ENCODE data around the gene GPR32.
"Not testable (repeated sequence)": the region's sequence is repeated elsewhere in the genome, so short reads cannot be mapped to it uniquely, and the experiment has no call there.

GPR32 gene, protein sequence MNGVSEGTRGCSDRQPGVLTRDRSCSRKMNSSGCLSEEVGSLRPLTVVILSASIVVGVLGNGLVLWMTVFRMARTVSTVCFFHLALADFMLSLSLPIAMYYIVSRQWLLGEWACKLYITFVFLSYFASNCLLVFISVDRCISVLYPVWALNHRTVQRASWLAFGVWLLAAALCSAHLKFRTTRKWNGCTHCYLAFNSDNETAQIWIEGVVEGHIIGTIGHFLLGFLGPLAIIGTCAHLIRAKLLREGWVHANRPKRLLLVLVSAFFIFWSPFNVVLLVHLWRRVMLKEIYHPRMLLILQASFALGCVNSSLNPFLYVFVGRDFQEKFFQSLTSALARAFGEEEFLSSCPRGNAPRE

DNA sequence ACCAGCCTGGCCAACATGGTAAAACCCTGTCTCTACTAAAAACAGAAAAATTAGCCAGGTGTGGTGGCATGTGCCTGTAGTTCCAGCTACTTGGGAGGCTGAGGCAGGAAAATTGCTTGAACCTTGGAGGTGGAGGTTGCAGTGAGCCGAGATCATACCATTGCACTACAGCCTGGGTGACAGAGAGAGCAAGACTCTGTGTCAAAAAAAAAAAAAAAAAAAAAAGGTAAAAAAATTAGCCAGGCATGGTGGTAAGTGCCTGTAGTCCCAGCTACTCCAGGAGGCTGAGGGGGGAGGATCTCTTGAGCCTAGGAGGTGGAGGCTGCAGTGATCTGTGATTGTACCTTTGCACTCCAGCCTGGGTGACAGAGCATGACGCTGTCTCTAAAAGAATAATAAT is at the start of gene GPR32:
TSS of gene GPR32 (plus strand) at position 301 of the 400 bp plus-strand sequence. CDS start 137 bp downstream, outside the sequence.
- FAIRE-seq, result not testable (repeated sequence)

DNA sequence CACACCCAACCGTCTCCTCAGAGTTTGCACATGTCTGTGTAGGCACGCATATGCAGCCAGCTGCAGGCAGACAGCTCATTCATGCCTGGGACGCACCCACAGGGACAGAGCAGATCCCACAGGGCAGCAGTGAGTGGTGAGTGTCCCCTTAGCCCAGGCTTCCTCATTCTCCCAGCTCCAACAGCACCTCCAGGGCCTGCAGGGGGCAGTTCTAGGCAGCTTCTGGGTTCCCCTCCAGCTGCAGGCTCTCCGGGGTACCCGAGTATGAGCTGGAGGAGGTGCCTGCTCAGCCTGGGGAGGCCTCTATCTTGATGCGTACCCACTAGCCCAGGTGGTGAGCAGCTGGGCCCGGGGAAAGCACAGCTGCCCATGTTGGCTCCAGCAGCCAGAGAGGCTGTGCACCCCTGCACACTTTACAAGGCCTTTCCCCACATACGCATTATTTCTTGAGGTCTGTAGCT is 49.3 kb upstream of the GPR32 start:
- no peak for FAIRE-seq

DNA sequence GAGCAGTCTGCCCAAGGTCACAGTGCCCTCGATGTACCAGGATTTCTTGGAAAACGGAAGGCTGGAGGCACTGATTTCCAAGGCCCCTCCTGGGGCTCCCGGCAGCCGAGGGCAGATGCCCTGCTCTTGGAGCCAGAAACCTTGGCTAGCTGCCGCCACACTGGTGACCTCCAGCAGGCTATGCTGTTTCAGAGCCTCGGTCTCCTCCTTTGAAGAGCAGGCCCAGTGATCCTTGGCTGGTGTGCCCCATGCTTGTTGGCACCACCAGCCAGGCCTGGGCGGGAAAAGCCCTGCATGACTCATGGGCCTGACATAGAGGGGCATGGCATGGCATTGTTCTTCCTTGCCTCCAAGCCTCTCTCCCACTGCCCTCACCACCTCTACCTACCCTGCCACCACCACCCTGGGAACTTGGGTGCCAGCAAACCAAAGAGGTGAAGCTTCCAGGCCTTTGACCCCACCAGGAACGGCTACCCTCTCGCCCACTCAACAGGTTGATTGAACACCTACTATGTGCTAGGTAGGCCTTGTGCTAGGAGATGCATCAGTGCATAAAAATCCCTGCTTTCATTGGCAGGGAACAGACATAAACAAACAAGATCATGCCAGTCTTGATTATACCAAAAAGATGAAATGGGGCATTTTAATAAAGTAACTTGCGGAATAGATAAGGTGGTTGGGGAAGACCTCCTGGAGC is 48.7 kb upstream of the GPR32 start:
- FAIRE-seq, result no peak

DNA sequence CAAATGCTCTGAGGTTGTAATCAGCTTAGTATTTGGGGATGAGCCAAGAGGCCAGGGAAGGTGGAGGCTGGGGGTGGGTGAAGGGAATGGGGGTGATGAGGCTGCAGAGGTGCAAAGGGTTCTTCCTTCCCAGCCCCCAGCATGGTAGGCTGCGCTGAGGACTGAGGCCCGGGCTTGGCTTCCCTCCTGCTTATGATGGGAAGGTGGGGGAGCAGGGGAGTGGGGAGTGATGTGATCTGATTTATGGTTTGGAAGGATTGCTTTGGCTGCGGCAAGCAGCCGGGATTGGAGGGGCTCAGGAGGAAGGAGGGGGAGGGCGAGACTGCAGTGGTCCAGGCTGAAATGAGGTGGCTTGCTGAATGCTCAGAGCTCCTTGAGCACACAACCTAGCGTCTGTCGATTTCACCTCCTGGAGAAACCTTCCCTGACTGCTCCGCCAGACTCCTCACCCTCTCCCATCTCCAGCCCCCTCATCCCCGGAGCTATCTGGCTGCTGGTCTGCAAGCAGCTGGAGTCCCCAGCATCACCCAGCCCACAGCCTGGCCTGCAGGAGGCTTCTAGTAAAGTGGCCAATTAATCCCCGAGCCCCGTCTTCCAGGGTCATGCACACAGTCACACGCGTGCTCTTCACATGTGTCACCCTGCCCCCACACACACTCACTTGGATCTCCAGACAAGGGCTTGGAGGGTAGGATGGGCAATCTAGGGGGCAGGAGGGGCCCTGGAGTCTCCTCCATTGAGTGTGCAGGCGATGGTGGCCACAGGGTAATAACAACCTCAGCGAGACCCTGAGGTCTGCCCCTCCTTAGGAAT is 47.9 kb upstream of the GPR32 start:
- FAIRE-seq, result no peak

DNA sequence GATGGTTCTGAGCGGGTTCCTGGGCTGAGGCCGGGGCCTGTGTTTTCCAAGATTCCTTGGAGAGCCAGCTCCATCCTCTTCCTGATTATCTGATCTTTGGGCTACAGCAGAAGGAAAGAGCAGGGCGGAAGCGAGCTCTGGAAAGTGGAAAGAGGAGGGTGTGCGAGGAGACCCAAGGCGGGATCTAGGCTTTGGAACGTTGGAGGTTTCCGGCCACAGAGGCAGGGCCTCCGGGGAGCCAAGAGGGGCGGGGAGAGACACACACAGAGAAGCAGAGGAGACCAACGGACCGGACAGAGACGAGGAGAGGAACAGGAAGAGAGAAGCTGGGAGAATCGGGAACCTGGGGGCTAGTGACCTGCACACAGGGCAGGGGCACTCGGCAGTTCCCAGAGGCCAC is 47.2 kb upstream of the GPR32 start, which contains the start of gene CLEC11A:
TSS of gene CLEC11A (plus strand) at position 296 of the 400 bp plus-strand sequence. CDS start 162 bp downstream, outside the sequence.
- FAIRE-seq, result peak; percentile 78

DNA sequence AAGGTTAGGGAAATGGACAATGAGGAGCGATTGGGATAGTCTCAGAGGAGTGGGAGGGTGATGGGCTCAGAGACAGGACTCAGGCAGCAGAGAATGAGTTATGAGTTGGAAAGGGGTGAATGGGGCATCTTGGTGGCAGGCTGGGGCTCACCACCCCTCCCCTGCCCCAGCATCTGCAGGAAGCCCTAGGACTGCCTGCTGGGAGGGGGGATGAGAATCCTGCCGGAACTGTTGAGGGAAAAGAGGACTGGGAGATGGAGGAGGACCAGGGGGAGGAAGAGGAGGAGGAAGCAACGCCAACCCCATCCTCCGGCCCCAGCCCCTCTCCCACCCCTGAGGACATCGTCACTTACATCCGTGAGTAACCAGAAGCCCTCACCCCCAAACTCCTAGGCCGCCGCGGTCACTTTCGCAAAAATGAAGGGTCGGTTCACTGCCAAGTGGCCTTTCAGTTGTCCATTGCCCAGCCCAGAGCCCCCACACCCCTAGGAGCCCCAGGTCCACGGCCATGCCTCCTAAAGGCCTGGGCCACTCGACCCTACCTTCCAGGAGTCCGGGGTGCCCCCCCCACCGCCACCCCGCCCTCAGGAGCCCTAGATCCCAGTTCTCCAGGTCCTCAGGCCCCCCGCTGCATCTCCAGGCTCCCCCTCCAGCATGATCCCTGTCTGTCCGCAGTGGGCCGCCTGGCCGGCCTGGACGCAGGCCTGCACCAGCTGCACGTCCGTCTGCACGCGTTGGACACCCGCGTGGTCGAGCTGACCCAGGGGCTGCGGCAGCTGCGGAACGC is 46.3 kb upstream of the GPR32 start:
- FAIRE-seq, result no peak

DNA sequence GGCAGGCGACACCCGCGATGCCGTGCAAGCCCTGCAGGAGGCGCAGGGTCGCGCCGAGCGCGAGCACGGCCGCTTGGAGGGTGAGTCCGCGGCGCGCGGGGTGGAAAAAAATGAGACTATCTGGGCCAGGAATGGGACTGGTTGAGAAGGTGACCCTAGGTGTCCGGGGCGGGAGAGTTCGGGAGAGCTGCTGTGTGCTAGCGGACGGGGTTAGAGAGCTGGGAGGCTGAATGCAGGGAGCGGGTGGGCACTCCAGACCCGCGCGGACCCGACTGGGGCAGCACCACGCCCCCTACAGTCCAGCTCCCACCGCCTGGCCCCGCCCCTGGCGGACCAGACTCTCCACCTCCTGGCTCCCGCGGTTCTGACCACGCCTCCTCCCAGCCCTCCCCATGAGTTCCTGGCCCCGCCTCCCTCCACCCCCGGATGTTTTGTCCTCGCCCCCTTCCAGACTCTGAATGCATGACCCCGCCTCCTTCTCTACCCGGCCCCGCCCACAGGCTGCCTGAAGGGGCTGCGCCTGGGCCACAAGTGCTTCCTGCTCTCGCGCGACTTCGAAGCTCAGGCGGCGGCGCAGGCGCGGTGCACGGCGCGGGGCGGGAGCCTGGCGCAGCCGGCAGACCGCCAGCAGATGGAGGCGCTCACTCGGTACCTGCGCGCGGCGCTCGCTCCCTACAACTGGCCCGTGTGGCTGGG is 45.6 kb upstream of the GPR32 start:
- peak; percentile 87 for FAIRE-seq

DNA sequence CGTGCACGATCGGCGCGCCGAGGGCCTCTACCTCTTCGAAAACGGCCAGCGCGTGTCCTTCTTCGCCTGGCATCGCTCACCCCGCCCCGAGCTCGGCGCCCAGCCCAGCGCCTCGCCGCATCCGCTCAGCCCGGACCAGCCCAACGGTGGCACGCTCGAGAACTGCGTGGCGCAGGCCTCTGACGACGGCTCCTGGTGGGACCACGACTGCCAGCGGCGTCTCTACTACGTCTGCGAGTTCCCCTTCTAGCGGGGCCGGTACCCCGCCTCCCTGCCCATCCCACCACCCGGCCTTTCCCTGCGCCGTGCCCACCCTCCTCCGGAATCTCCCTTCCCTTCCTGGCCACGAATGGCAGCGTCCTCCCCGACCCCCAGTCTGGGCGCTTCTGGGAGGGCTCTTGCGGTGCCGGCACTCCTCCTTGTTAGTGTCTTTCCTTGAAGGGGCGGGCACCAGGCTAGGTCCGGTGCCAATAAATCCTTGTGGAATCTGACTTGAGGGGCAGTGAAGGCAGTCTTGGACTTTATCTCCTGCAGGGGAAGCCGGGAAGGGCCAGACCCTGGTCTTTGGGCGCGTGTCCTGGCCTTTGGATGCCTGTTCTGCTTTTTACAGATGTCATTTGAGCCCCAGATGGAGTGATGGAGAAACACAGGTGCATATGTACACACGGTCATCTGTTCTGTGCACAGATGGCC is 44.9 kb upstream of the GPR32 start:
- no peak for FAIRE-seq

DNA sequence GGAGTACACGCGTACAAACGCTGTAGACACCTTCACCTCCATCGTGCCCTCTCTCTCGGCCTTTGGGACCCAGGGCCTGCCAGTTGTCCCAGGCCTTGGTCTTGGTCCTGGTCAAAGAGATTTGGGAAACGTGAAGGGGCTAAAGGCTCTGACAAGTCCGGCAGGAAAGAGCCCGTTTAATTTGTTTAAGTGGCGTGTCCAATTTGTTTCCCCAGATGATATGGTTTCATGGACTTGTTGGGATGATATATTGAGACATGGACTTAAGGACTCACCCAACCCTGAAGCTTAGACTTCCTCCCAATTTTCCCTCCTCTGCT is 44.4 kb upstream of the GPR32 start:
- FAIRE-seq, result no peak

DNA sequence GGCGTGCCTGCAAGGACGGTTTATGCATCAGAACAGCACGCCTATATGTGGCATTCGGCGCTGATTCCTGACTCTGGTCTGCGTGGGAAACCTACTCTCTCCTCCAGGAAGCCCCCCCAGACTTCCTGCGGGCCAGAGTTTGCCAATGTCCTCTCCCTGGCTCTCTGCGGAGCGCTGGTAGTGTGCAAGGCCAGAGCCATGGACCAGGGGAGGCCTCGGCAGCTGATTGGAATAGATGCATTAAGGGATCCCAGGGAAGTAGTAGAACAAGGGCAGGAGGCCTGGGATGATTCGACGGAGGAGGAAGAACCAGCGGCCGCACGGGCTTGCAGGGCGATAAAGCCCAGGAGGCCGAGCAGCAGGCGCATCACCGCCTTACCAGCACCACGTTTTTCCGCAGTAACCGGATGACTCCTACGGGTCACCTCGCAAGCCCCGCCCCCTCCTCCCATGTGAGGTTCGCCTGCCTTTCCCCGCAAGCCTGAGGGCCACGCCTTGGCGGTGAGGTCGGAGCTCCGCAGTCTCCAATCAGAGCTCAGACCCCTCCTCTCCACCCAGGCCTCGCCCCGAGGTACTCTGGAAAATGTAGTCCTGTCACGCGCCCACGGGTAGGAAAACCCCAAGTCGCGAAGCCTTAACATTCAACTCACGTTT is 42.1 kb upstream of the GPR32 start:
- FAIRE-seq, result peak; percentile 95

DNA sequence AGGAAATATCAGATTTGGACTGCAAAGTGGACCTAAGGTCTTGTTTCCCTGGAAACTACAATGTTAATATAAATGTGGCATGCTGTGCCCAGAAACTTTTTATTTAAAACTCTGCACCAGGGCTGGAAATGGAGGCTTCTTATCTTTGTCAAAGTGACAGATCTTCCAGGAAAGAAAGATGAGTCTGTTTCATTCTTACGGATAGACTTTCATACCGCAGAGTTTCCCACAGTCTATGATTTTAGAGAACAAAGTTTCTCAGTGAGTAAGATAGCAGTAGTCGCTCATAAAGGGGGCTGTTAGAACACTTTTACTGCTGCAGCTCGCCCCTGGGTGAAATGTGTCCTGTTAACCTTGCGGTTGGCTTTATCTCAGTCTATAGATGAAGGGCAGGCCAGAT is 40.4 kb upstream of the GPR32 start:
- FAIRE-seq, result no peak

DNA sequence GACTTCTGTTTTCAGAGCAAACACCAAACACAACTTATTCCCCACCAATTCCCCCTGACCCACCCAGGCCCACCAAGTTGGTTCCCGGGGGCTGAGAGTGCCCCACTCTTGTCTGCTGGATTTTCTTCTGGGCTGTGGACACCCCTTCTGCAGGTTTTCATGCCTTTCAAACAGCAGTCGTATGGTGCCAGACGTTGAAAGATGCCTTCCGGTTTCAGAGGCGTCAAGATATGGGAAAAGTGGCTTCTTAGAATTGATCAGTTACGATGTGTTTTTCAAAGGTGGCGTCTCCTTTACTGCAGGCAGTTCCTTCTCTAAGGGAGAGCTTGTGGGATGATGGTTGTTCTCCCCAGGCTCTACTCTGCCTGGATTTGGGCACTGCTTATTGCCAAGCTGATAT is 34.4 kb upstream of the GPR32 start:
- FAIRE-seq, result no peak

DNA sequence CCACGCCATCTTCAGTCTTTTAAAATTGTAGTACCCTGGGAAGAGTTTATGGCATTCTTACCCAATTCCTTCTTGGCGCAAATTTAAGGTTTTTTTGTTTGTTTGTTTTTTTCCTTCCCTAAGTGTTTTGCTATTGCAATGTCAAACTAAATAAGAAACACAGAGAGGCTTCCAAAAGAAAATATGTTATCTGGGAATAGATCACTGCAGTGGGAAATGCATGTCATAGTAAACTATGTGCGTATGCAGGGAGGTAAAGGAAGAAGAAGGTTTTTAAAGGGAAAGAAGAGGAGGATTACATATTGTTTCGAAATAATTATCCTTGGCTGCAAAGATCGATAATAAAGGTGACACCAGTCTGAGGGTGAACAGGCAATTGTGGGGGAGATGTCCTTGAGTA is 33.9 kb upstream of the GPR32 start:
- no peak for FAIRE-seq

DNA sequence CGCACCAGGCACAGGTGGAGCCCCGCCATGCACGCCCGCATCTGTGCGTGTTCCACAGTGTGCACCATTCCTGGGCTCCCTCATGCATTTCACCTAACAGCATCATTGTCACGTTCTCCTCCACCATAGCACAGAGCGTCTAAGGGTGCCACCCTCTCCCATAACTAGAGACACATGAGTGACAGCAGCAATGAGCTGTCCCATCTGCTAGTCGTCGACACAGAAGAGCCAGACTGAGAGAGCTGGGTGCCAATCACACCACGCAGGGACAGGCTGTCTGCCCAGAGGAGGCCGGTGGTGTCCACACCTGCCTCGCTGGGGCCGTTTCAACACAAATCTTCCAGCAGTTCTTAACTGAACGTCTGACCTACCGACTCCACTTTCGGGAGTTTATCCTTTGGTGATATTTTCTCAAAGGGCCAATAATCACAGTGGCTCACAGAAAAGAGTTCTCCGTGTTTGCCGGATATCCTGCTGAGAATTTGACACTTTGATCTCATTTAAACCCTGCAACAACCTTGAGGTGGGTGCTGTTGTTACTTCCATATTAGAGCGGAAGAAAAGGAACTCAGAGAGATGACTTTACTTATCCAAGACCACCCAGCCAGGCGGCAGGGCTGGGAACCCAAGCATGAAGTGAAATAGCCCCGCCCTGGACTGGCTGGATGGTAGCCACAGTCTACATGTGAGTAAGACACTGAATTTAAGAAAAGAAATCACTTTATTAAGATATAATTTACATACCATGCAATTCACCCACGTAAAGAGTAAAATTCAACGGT is 30.9 kb upstream of the GPR32 start:
- no peak for FAIRE-seq

DNA sequence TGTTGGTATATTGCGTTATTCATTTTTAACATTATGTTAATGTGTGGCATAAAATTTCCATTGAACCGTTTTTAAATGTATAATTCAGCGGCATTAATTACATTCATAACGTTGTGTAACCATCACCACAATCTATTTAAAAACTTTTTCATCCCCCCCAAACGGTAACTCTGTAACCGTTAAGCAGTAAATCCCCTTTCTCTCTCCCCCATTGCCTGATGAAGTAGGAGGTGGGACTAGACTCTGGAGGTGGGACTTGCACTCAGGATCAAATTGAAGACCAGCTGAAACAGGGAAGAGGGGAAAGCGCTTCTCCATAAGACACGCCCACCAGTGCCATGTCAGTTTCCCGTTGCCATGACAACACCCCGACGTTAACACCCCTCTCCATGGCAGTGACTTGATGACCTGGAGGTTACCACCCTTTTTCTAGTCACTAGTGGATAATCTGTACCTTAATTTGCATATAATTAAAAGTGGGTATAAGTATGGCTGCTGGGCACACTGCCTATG is 30.3 kb upstream of the GPR32 start:
- no peak for FAIRE-seq

DNA sequence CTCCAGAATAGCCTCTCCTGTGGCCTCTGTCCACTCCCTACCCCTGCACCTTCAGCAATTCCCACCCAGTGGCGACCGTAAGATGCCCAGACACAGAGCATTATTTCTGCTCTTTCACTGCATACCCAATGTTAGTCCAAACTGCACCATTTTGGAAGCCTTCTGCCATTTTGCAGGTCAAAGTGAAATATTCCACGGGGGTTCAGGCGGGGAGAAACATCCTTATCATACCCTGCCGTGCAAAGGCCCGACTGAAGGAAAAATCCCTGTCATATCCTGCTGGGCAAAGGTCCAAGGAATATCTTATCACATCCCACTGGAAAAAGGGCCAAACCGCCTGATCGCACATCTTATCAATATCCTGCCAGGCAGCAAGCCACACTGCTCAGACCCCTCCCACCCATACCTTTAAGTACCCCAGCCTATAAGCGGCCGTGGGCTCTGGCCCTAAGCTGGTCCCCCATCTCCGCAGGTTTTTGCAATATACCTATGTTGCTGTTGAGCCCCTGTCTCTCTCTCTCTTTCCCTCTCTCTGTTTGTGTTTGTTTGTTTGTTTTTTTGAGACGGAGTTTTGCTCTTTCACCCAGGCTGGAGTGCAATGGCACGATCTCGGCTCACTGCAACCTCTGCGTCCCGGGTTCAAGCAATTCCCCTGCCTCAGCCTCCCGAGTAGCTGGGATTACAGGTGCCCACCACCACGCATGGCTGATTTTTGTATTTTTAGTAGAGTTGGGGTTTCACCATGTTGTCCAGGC is 28.9 kb upstream of the GPR32 start:
- no peak for FAIRE-seq

DNA sequence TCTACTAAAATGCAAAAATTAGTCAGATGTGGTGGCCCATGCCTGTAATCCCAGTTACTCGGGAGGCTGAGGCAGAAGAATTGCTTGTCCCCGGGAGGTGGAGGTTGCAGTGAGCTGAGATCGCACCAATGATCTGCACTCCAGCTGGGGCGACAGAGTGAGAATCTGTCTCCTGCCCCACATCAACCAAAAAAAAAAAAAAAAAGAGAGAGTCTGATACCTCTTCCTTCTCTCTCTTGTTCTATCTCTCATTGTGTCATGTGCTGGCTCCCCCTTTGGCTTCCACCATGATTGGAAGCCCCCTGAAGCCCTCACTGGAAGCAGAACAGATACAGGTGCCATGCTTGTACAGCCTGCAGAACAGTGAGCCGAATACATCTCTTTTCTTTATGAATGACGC is 26.7 kb upstream of the GPR32 start:
- no peak for FAIRE-seq

DNA sequence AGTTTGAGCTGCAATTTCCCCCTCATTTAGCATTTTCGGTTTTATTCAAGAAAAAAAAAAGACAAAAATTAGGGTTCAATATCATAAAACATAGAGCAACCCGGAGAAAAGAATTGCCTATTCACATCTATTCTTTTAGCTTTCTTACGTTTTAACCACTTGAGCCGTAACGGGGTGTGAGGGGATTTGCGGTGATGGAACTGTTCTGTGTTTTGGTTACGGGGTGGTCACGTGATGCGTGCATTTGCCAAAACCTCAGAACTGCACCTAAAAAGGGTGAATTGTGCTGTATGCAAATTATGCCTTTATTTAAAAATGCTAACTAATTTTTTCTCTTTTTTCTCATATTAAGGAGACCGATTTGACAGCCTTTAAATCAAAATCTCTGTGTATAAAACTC is 25.0 kb upstream of the GPR32 start:
- no peak for FAIRE-seq

DNA sequence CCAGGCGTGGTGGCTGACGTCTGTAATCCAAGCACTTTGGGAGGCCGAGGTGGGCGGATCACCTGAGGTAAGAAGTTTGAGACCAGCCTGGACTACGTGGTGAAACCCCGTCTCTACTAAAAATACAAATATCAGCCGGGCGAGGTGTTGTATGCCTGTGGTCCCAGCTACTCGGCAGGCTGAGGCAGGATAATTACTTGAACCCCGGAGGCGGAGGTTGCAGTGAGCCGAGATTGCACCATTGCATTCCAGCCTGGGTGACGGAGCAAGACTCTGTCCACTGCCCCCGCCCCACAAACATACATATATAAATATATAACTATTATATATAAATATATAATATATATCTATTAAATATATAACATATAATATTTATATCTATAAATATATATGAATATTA is 23.1 kb upstream of the GPR32 start:
- not testable (repeated sequence) for FAIRE-seq
